HG02938 (cell line): Measurements from ENCODE around the gene PTEN.

Experiments used
- ATAC-seq: cut with Tn5 transposase; IDR thresholded peaks from one replicate; pipeline ENCODE4 v1.9.1; 2021; ENCODE audit warnings: mild to moderate bottlenecking, moderate library complexity; ENCODE audit not compliant: unreplicated experiment

Gene PTEN

DNA sequence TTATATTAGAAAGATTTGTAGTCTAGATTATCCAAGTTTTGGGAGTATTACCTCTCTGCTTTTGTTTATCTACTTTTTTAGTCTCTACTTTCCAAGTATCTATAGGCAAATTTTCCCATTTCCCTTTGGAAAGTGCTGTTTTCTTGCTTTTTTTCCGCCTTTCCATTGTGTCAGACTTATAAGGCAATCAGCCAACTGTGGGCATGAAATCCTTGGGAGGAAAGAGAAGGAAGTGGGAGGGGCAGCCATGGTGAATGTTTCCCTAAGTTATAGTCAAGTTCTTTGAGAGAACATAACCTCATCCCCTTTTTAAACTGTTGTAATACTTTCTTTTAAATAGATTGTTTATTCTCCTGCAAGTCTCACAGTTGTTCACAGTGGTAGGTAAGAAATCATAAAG is 52.6 kb downstream of the PTEN start:
- no peak for ATAC-seq

DNA sequence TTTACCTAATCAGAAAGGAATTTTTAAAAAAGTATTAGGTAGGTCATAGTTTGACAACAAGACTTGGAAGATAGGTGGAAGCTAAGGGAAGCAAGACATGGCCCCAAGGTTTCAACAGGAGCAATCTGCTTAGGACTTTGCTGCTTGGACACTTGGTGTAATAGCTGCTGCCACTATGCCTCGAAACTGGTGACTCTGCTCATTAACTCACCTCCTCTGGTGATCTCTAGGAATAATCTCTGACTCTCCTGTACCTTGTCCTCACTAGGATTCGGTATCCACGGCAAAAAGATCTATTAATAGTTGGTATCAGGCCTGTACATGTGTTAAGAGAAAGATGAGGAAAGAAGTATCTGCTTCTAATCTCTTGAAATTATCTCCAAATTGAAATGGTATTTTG is 53.1 kb downstream of the PTEN start:
- no peak for ATAC-seq

- no peak for ATAC-seq
Observed at GRCh38 chr10:87918254-87918859, 54.9 kb downstream of the PTEN start.

- ATAC-seq, result no peak
Observed at GRCh38 chr10:87920538-87920937, 57.1 kb downstream of the PTEN start.

DNA sequence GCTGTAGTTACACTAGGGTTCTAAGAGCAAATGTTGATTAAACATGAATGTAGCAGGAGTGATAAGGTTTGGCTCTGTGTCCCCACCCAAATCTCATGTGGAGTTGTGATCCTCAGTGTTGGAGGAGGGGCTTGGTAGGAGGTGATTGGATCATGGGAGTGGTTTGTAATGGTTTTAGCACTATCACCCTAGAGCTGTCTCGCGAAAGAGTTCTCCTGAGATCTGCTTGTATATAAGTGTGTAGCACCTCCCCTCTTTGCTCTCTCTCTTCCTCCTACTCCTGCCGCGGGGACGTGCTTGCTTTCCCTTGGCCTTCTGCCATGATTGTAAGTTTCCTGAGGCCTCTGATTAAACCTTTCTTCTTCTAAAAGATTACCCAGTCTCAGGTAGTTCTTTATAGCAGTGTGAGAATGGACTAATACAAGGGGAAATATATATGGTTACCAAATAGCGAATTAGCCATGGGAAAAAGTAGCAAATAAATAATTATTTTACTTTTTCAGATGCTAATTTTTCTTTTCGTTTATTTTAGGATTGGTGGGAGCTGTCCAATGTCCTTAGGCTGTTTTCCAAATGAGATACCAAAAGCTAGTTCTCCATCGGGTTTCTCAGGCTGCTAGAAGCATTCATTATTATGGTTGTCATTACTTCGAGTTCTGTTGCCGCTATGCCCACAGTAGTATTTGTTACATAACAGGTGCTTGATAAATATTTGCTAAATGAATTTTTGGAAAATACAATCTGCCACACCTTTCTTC is 58.7 kb downstream of the PTEN start:
- no peak for ATAC-seq

DNA sequence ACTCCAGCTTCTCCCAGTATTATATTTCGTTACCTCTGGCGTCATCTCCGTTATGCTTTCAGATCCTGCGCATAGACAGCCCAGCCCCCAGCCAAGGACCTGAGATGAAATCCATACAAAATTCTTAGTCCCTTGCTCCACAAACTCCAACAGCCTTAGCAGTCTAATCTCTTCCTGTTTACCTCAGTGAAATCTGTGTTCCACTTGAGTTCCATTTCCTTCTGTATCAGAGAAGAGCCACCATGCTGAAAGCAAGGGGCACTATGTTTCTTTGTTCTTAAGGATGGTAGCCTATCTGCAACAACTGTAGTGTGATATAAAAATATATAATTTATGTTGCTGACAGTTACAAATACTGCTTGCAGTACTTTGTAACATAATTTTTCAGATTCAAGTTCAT is 59.8 kb downstream of the PTEN start:
- no peak for ATAC-seq

DNA sequence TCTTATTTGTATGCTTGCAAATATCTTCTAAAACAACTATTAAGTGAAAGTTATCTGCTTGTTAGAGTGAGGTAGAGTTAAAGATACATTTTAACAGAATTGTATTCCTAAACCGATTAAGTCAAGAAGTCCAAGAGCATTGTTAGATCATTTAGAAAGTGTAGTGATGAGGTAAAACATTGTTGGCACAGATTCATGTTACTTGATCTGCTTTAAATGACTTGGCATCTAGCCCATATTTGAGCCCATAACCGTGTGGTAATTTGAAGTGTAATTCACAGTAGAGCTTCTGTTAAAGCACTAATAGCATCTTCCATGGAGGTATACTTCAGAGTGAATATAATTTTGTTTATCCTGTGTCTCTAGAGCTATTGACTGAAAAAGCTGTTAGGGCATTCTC is 62.1 kb downstream of the PTEN start:
- no peak for ATAC-seq

- ATAC-seq, result no peak
Observed at GRCh38 chr10:87927091-87927490, 63.7 kb downstream of the PTEN start.

DNA sequence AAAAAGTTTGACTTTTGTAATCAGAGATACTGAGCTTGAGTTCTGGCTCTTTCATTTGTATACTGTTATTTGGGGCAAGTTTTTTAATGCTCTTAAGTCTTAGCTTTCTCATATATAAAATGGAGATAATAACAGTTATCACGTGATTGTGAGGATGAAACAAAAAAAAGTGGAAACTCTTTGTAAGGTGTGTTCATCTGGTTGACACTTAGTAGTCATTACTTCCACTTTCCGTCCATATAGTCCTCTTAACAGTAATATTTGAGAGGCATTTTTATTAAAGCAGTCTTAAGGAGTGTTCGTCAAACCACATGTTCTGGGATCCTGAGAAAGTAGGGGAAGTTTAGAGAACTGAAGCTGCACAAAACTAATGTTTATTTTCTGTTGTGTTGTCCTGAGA is 65.6 kb downstream of the PTEN start:
- no peak for ATAC-seq

DNA sequence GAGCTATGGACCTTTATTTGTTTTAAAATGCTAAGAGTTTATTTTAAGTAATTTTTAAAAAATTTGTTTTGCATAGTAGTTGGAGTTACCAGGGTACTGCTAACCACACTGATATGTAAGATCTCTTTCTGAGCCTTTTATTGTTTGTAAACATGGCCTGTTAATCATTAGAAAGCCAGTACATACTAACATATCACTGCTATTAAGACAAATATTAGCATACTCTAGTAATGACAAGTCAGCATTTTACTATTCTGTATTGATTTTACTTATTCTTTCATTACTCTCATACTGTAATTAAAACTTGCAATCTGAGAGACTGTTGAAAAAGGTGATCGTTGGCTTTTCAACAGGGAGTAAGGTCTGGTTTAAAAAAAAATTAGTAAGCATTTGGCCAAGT is 66.7 kb downstream of the PTEN start:
- no peak for ATAC-seq

- ATAC-seq, result no peak
Observed at GRCh38 chr10:87930934-87931835, 67.8 kb downstream of the PTEN start.

DNA sequence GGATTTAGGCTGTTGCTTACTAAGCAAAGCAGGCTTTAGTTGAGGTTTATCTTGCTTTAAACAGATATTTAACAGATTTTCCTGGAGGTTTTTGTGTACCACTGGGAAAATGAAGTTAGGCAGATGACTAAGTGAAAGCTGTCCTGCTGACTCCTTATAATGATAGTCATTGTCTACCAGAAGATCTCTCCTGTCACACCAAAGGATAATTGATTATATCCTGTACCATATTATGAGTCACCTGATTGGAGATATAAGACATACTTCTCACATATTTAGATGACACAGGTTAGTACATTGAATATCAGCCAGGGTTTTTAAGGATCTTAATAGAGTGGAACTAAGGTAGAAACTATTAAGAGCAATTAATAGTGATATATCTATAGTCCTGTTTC is 68.4 kb downstream of the PTEN start:
- no peak for ATAC-seq

GRCh38 chr10:87935290-87936141 is 72.1 kb downstream of the PTEN start:
- ATAC-seq, result no peak

GRCh38 chr10:87940210-87940609 is 76.8 kb downstream of the PTEN start:
- ATAC-seq, result no peak

- ATAC-seq, result no peak
Observed at GRCh38 chr10:87942884-87943527, 79.6 kb downstream of the PTEN start.

GRCh38 chr10:87945984-87946383 is 82.6 kb downstream of the PTEN start:
- no peak for ATAC-seq

DNA sequence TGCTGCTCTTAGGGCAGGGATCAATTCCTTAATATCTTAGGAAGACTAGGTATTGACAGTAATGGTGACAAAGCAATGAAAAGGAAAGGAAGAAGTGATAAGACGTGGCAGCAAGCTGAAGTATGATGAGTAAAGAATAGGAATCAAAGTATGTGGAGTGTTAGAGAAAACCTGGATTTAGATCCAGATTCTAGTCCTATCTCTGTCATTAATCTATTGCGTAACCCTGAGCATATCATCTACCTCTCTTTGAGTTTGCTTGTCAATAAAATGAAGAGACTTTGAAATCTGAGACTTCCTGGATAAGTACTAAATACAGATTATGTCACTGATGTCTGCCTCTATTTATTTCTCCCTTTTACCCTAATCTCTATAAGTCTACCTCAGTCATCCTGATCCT is 89.2 kb downstream of the PTEN start:
- no peak for ATAC-seq

- ATAC-seq, result no peak
Observed at GRCh38 chr10:87956055-87956454, 92.6 kb downstream of the PTEN start.

- no peak for ATAC-seq
Observed at GRCh38 chr10:87957702-87958101, 94.3 kb downstream of the PTEN start.

DNA sequence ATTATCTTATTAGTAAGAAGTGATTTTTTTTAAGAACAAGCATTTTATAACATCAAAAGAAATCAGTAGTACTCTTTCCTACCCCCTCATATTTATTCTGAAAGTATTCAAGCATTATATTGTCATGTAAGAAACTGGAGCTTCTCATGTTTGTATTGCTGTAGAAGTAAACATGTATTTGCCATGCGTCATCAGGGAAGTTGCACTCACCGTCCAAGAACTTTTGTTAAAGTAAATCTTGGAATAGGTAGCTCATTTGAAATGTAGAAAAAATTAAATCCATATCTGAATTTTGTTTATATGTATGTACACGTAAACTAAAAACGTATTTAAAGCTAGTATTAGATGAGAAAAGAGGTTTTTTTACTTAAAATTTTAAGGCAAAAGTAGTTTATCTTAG is 96.8 kb downstream of the PTEN start:
- ATAC-seq, result no peak
